ENCODE results near the gene AFG1L. TPM values are rescaled to one million over a fixed set of nuclear protein-coding genes. Genes with fewer than 3 reads are reported as not detected.

AFG1L gene
- total RNA-seq, 2 donors from 2014 or later, result 10.5 to 11.1 TPM

DNA sequence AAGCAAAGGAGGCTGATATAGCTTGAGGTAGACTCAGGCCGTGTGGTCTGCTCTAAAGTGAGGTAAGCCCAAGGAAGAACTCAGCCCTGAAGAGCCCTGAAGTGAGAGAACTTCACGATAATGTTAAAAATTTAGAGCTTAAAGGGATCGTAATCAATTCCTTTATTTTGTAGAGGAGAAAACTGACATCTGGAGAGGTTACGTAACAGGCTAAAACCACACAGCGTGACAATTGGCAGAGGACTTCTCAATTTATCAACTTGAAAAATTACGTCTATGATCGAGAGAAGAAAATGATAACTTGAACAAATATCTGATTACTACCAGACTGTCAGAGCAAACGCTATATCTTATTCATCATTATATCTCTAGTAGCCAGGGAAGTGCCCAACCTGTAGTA, 144.1 kb downstream of the AFG1L start:
- Mint-ChIP-seq H3K9me3 (no peaks in the 10 kb centered on the region), H3K36me3 (ENCODE audit: low read depth) (no peaks in the 10 kb centered on the region), H3K27ac (no peak overlapping the region), H3K27me3 (ENCODE audit: insufficient read depth) (no peaks in the 10 kb centered on the region), H3K4me3 (no peak overlapping the region), H3K4me1 (no peaks in the 10 kb centered on the region)
- Histone ChIP-seq H3K9ac (ENCODE audit: extremely low read depth, low read length, poor library complexity, severe bottlenecking) (no peak overlapping the region), H3K36me3 (ENCODE audit: control insufficient read depth, insufficient read depth, low read length) (no peaks in the 10 kb centered on the region), H3K4me1 (ENCODE audit: control insufficient read depth, insufficient read depth, low read length) (no peaks in the 10 kb centered on the region), H3K4me3 (ENCODE audit: low read length) (no peak overlapping the region), H3K27ac (ENCODE audit: low read depth, low read length) (no peak overlapping the region), H3K9me3 (ENCODE audit: control insufficient read depth, low read length) (no peaks in the 10 kb centered on the region), H3K27me3 (ENCODE audit: control insufficient read depth, insufficient read depth, low read length, poor library complexity, severe bottlenecking) (no peaks in the 10 kb centered on the region)
- DNase-seq, result no peak
- WGBS, 2 experiments (ENCODE audit: insufficient coverage in 1 of 2, insufficient read length in 1 of 2), result 92 to 93% methylated on average over 7 to 8 of the region's 8 CpGs
- TF ChIP-seq, protein P1, sequence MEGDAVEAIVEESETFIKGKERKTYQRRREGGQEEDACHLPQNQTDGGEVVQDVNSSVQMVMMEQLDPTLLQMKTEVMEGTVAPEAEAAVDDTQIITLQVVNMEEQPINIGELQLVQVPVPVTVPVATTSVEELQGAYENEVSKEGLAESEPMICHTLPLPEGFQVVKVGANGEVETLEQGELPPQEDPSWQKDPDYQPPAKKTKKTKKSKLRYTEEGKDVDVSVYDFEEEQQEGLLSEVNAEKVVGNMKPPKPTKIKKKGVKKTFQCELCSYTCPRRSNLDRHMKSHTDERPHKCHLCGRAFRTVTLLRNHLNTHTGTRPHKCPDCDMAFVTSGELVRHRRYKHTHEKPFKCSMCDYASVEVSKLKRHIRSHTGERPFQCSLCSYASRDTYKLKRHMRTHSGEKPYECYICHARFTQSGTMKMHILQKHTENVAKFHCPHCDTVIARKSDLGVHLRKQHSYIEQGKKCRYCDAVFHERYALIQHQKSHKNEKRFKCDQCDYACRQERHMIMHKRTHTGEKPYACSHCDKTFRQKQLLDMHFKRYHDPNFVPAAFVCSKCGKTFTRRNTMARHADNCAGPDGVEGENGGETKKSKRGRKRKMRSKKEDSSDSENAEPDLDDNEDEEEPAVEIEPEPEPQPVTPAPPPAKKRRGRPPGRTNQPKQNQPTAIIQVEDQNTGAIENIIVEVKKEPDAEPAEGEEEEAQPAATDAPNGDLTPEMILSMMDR (conservative IDR thresholded peaks at IDR 0.05), result no peak

DNA sequence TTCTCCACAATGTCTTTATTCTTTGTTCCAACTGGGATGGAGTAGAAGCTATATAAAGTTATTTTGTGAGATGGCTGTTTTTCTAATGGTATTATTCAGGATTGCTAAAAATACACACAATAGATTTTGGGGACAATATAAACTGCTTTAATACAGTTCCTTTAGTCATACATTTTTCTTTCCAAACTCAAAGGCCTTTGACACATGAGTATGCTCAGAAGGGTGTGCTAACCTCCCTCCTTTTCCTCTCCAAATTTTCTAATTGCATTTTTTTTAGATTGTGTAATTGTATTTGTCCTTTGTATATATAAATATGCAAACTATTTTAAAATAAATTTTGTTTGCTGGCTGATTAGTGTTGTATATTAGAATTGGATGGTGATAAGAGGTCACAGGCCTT, 146.3 kb downstream of the AFG1L start:
- Histone ChIP-seq H3K4me3 (ENCODE audit: low read length) (no peak overlapping the region), H3K9me3 (ENCODE audit: control insufficient read depth, low read length) (no peaks in the 10 kb centered on the region), H3K4me1 (ENCODE audit: control insufficient read depth, insufficient read depth, low read length) (no peaks in the 10 kb centered on the region), H3K36me3 (ENCODE audit: control insufficient read depth, insufficient read depth, low read length) (no peaks in the 10 kb centered on the region), H3K9ac (ENCODE audit: extremely low read depth, low read length, poor library complexity, severe bottlenecking) (no peak overlapping the region), H3K27ac (ENCODE audit: low read depth, low read length) (no peak overlapping the region), H3K27me3 (ENCODE audit: control insufficient read depth, insufficient read depth, low read length, poor library complexity, severe bottlenecking) (no peaks in the 10 kb centered on the region)
- TF ChIP-seq, protein P1 (conservative IDR thresholded peaks at IDR 0.05), result no peak
- no peak overlapping the region for H3K4me3 Mint-ChIP-seq
- H3K27ac Mint-ChIP-seq, result no peak overlapping the region
- no peaks in the 10 kb centered on the region for H3K27me3 Mint-ChIP-seq (ENCODE audit: insufficient read depth)
- no peaks in the 10 kb centered on the region for H3K4me1 Mint-ChIP-seq
- no peaks in the 10 kb centered on the region for H3K36me3 Mint-ChIP-seq (ENCODE audit: low read depth)
- no peaks in the 10 kb centered on the region for H3K9me3 Mint-ChIP-seq
- DNase-seq, result no peak

DNA sequence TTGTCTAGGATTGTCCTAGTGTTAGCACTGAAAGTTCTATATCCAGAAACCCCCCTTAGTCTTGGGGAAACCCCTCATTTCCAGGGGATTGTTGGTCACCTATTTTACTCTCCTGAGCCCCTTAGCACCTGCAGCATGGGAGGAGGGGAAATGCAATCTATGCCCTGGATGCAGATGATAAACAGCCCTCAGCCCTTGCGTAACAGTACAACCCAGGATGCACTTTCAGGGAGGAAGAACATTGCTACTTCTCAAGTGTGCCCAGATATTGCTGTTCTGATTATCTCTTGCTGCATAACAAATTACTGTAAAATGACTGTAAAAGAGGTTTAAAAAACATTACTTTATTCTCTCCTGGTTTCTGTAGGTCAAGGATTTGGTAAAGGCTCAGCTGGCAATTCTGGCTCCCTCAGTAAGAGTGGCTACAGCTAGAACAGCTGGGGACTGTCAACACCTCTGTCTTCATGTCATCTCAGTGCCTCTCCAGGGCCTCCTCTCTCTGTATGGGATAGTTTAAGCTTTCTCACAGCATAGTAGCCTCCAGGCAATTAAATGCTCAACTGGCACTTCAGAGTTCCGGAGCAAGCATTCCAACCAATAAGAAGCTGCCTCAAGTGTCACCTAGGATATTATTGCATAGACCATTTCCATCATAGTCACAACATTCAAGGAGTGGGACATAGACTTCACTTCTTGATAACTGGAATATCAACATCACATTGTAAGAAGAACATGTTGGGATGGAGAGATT, 148.1 kb downstream of the AFG1L start:
- H3K27me3 Mint-ChIP-seq (ENCODE audit: insufficient read depth), result no peaks in the 10 kb centered on the region

More for the DNA sequence above, 148.1 kb downstream of the AFG1L start:
- H3K9me3 Mint-ChIP-seq, result no peaks in the 10 kb centered on the region
- no peaks in the 10 kb centered on the region for H3K4me1 Mint-ChIP-seq
- Histone ChIP-seq H3K9ac (ENCODE audit: extremely low read depth, low read length, poor library complexity, severe bottlenecking) (no peak overlapping the region), H3K4me3 (ENCODE audit: low read length) (no peak overlapping the region), H3K36me3 (ENCODE audit: control insufficient read depth, insufficient read depth, low read length) (no peaks in the 10 kb centered on the region), H3K27me3 (ENCODE audit: control insufficient read depth, insufficient read depth, low read length, poor library complexity, severe bottlenecking) (no peaks in the 10 kb centered on the region), H3K4me1 (ENCODE audit: control insufficient read depth, insufficient read depth, low read length) (no peaks in the 10 kb centered on the region), H3K27ac (ENCODE audit: low read depth, low read length) (no peak overlapping the region), H3K9me3 (ENCODE audit: control insufficient read depth, low read length) (no peaks in the 10 kb centered on the region)
- H3K36me3 Mint-ChIP-seq (ENCODE audit: low read depth), result no peaks in the 10 kb centered on the region
- WGBS, 2 experiments (ENCODE audit: insufficient coverage in 1 of 2, insufficient read length in 1 of 2), result 94 to 97% methylated on average over 2 of the region's 2 CpGs
- TF ChIP-seq, protein P1 (conservative IDR thresholded peaks at IDR 0.05), result no peak
- no peak overlapping the region for H3K27ac Mint-ChIP-seq
- no peak for DNase-seq
- H3K4me3 Mint-ChIP-seq, result no peak overlapping the region

All from endodermal cell (in vitro differentiated cells).